Activated T-helper 2 cell treated with anti-CD3 and anti-CD28 coated beads, Interferon-gamma antibody, Interleukin-2, Interleukin-4, amounts not matched to agents 10 μg/mL and 5 μg/mL and 100 μg/mL, durations not matched to agents 14 hours and 24 hours and 36 hours (primary cell): ENCODE measurements around the gene POLR2F. TPM values are rescaled to one million over a fixed set of nuclear protein-coding genes. Genes with fewer than 3 reads are reported as not detected.

Source experiments
- DNase-seq: peaks from one replicate; pipeline ENCODE4 v3.0.0; 2021; ENCODE audit warnings: low spot score
- H3K27ac Mint-ChIP-seq: one replicate; pipeline ENCODE4 v1.8.0; 2021; ENCODE audit warnings: mixed read lengths
- H3K27me3 Mint-ChIP-seq: one replicate; pipeline ENCODE4 v1.8.0; 2021; ENCODE audit warnings: low read depth, mixed read lengths
- H3K36me3 Mint-ChIP-seq: one replicate; pipeline ENCODE4 v1.8.0; 2021; ENCODE audit warnings: low read depth, mixed read lengths
- H3K4me1 Mint-ChIP-seq: one replicate; pipeline ENCODE4 v1.8.0; 2021; ENCODE audit warnings: low read depth, mixed read lengths
- H3K4me3 Mint-ChIP-seq: one replicate; pipeline ENCODE4 v1.8.0; 2021; ENCODE audit warnings: low read depth, mild to moderate bottlenecking, moderate library complexity, mixed read lengths
- H3K9me3 Mint-ChIP-seq: one replicate; pipeline ENCODE4 v1.8.0; 2021; ENCODE audit warnings: mixed read lengths
- intact Hi-C: fragments of 100-400 bp; cut with micrococcal nuclease; formaldehyde crosslinking; loops from one replicate; pipeline ENCODE4 v1.15.1; 2023
- total RNA-seq: library from RNA; stranded (reverse); gene quantifications from 2 replicates; pipeline ENCODE4 v1.2.3, GENCODE V29; 2022

Gene POLR2F
- total RNA-seq, 1 donor from 2014 or later: 92.6 TPM

- no peaks in the 10 kb centered on the region for H3K27me3 Mint-ChIP-seq
- no peaks in the 10 kb centered on the region for H3K36me3 Mint-ChIP-seq
- H3K4me3 Mint-ChIP-seq: no peak overlapping the region
- no peak for DNase-seq
- intact Hi-C loops: no loop called here
- no peak overlapping the region for H3K27ac Mint-ChIP-seq
- no peaks in the 10 kb centered on the region for H3K4me1 Mint-ChIP-seq
- H3K9me3 Mint-ChIP-seq: no peaks in the 10 kb centered on the region
These were observed 63.0 kb downstream of the POLR2F start for GRCh38 chr22:38016182-38017151.

GRCh38 chr22:38017272-38017920 is 63.9 kb downstream of the POLR2F start:
- intact Hi-C loops: no loop called here
- H3K27me3 Mint-ChIP-seq: no peaks in the 10 kb centered on the region
- no peaks in the 10 kb centered on the region for H3K9me3 Mint-ChIP-seq
- no peaks in the 10 kb centered on the region for H3K36me3 Mint-ChIP-seq
- H3K4me3 Mint-ChIP-seq: no peak overlapping the region
- no peak for DNase-seq
- no peak overlapping the region for H3K27ac Mint-ChIP-seq
- H3K4me1 Mint-ChIP-seq: no peaks in the 10 kb centered on the region

DNA sequence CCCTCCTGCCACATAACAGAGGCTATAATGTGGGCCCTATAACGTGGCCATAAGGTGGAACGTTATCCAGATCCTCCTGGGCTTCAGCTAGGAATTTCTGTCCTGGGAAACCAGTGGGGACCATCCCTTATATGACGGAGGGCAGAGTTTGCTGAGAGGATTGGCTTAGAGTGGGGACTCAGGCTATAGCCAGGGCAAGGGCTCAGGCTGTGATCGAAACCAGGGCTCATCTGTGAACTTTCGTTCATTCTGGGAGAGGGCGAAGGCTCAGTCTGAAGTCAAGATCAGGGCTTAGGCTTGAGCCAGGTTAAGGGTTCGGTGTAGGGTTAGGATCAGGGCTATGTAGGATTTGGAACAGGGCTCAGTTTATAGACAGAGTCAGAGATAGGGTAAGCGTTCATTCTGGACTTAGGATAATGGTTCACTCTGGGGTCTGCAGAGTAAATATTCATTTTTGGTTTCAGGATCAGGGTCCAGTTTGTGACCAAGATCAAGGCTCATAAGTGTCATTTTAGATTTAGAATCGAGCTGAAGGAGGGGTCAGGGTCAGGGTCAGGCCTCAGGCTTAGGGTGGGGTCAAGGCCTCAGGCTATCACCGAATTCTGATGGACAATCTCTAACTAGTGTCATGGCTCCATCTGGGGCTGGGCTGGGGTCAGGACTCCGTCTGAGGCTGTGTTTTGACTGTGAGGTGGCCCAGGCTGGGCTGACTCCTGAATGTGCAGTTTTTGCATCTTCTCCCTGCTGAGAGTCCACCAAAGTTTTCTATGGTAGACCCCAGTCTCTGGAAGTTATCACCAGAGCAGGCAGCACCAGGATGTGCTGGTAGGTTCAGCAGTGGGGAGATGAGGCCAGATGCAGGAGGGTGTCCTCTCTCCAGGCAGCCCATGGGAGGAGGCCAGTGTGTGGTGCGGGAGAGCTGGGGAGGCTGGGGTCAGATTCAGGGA is 64.7 kb downstream of the POLR2F start:
- no peak overlapping the region for H3K4me3 Mint-ChIP-seq
- no peaks in the 10 kb centered on the region for H3K4me1 Mint-ChIP-seq
- no peaks in the 10 kb centered on the region for H3K27me3 Mint-ChIP-seq
- intact Hi-C loops: no loop called here
- H3K9me3 Mint-ChIP-seq: no peaks in the 10 kb centered on the region
- no peaks in the 10 kb centered on the region for H3K36me3 Mint-ChIP-seq
- H3K27ac Mint-ChIP-seq: no peak overlapping the region
- no peak for DNase-seq

Other genes with a start within 250 kb of the POLR2F start
- gene GCAT, start 145.8 kb upstream of the POLR2F start, total RNA-seq: 24.2 and 25.5 TPM in 2 replicates
- 0.28 and 0.32 TPM in 2 replicates for gene GALR3, start 130.3 kb upstream of the POLR2F start, total RNA-seq
- 24.7 and 27.3 TPM in 2 replicates for gene ANKRD54, start 109.4 kb upstream of the POLR2F start, total RNA-seq
- gene EIF3L, start 104.3 kb upstream of the POLR2F start, total RNA-seq: 462 and 480 TPM in 2 replicates
- gene MICALL1, start 47.4 kb upstream of the POLR2F start, total RNA-seq: 22.7 and 29.1 TPM in 2 replicates
- not detected in 2 replicates for gene C22orf23, start 98 bp upstream of the POLR2F start, total RNA-seq
- gene SOX10, start 30.9 kb downstream of the POLR2F start, total RNA-seq: not detected in 2 replicates
- gene PICK1, start 103.7 kb downstream of the POLR2F start, total RNA-seq: 9.1 and 9.5 TPM in 2 replicates
- not detected in 2 replicates for gene SLC16A8, start 130.5 kb downstream of the POLR2F start, total RNA-seq
- 0.09 and 0.34 TPM in 2 replicates for gene BAIAP2L2, start 157.0 kb downstream of the POLR2F start, total RNA-seq
- gene PLA2G6, start 228.1 kb downstream of the POLR2F start, total RNA-seq: 32.8 and 36.0 TPM in 2 replicates
- 13.5 and 15.3 TPM in 2 replicates for gene MAFF, start 248.3 kb downstream of the POLR2F start, total RNA-seq